Right atrium auricular region (tissue), 2 donors: ENCODE results near the gene BMP10. TPM values are rescaled to one million over a fixed set of nuclear protein-coding genes. Genes with fewer than 3 reads are reported as not detected.

Experiments used
- DNase-seq: peaks from one replicate; pipeline ENCODE4 v3.0.0-alpha.2; 2019; ENCODE audit warnings: low spot score
- H3K27ac ChIP-seq, 2 donors: fragments of 200-600 bp; sonication (generic); 1 replicate in 1 of 2; 2 replicates in 1 of 2; pipeline ENCODE4 v1.5.1; 2016 to 2019
- H3K27me3 ChIP-seq, 2 donors: fragments of 200-600 bp; sonication (generic); one replicate each; pipeline versions ENCODE4 v1.5.1 to v1.6.0; 2017 to 2019
- H3K36me3 ChIP-seq: fragments of 200-600 bp; sonication (generic); one replicate; pipeline ENCODE4 v1.5.1; 2016
- H3K4me1 ChIP-seq, 2 donors: fragments of 200-600 bp; sonication (generic); one replicate each; pipeline versions ENCODE4 v1.5.1 to v1.6.0; 2017 to 2019
- H3K4me3 ChIP-seq, 2 donors: fragments of 200-600 bp; sonication (generic); 1 replicate in 1 of 2; 2 replicates in 1 of 2; pipeline ENCODE4 v1.5.1; 2017 to 2019; ENCODE audit warnings: mild to moderate bottlenecking in 1 of 2, moderate library complexity in 1 of 2
- H3K9me3 ChIP-seq, 2 donors: fragments of 200-600 bp; sonication (generic); one replicate each; pipeline ENCODE4 v1.5.1; 2019
- CTCF ChIP-seq, 2 donors: fragments of 200-600 bp; sonication (generic); IDR thresholded peaks; one replicate each; pipeline ENCODE4 v1.5.1; 2019; ENCODE audit warnings: antibody characterized with exemption in 2 of 2
- total RNA-seq, 2 donors: library from RNA; depleted of rRNA; stranded (reverse); fragments of >200 nt; gene quantifications; one replicate each; pipeline ENCODE4 v1.1.0, GENCODE V29; 2016

Gene BMP10
- total RNA-seq, 2 donors from 2014 or later = 1.9 to 5,642 TPM

GRCh38 chr2:68878753-68879152 lies 7.6 kb upstream of the BMP10 start:
- no peak overlapping the region for H3K27ac ChIP-seq
- H3K4me1 ChIP-seq = no peaks in the 10 kb centered on the region
- H3K9me3 ChIP-seq = no peaks in the 10 kb centered on the region
- no peak overlapping the region for H3K4me3 ChIP-seq
- no peaks in the 10 kb centered on the region for H3K27me3 ChIP-seq
- H3K36me3 ChIP-seq = no peaks in the 10 kb centered on the region
- DNase-seq = no peak
- no peak for TF ChIP-seq CTCF (IDR thresholded peaks at IDR 0.05)

GRCh38 chr2:68878071-68878711 lies 7.0 kb upstream of the BMP10 start:
- H3K36me3 ChIP-seq = no peaks in the 10 kb centered on the region
- no peak for DNase-seq
- no peaks in the 10 kb centered on the region for H3K4me1 ChIP-seq
- no peaks in the 10 kb centered on the region for H3K27me3 ChIP-seq
- H3K4me3 ChIP-seq = no peak overlapping the region
- no peaks in the 10 kb centered on the region for H3K9me3 ChIP-seq
- no peak for TF ChIP-seq CTCF (IDR thresholded peaks at IDR 0.05)
- no peak overlapping the region for H3K27ac ChIP-seq

GRCh38 chr2:68877079-68877772 lies 6.0 kb upstream of the BMP10 start:
- Histone ChIP-seq H3K9me3 (no peaks in the 10 kb centered on the region), H3K4me1 (no peaks in the 10 kb centered on the region), H3K27ac (no peak overlapping the region), H3K36me3 (no peaks in the 10 kb centered on the region), H3K27me3 (no peaks in the 10 kb centered on the region), H3K4me3 (no peak overlapping the region)
- no peak for TF ChIP-seq CTCF (IDR thresholded peaks at IDR 0.05)
- DNase-seq = no peak

GRCh38 chr2:68870215-68870614 lies 982 bp downstream of the BMP10 start:
- Histone ChIP-seq H3K27ac (no peak overlapping the region), H3K4me1 (no peaks in the 10 kb centered on the region), H3K36me3 (no peaks in the 10 kb centered on the region), H3K9me3 (no peaks in the 10 kb centered on the region), H3K27me3 (no peaks in the 10 kb centered on the region), H3K4me3 (no peak overlapping the region)
- no peak for TF ChIP-seq CTCF (IDR thresholded peaks at IDR 0.05)
- DNase-seq = no peak

- no peak for DNase-seq
- Histone ChIP-seq H3K9me3 (no peaks in the 10 kb centered on the region), H3K27me3 (no peaks in the 10 kb centered on the region), H3K4me1 (peaks cover 0 to 8% of the 10 kb centered on the region in 2 donors), H3K36me3 (no peaks in the 10 kb centered on the region), H3K4me3 (no peak overlapping the region), H3K27ac (no peak overlapping the region)
- no peak for TF ChIP-seq CTCF (IDR thresholded peaks at IDR 0.05)
Observed at GRCh38 chr2:68865108-68865507, 6.1 kb downstream of the BMP10 start.
